Measurements from ENCODE around the gene ZNRF1. TPM values are rescaled to one million over a fixed set of nuclear protein-coding genes. Genes with fewer than 3 reads are reported as not detected.
A peak's percentile ranks its signal among the peaks of the same experiment; 100 is the strongest.

The ZNRF1 gene
- total RNA-seq, 2 donors from 2014 or later, result 44.9 to 46.1 TPM

- peaks cover 22% of the 10 kb centered on the region for H3K36me3 Mint-ChIP-seq (ENCODE audit: low read depth)
- Histone ChIP-seq H3K36me3 (ENCODE audit: control insufficient read depth, insufficient read depth, low read length) (peaks cover 7% of the 10 kb centered on the region), H3K9me3 (ENCODE audit: control insufficient read depth, low read length) (peaks cover 23% of the 10 kb centered on the region), H3K9ac (ENCODE audit: extremely low read depth, low read length, poor library complexity, severe bottlenecking) (no peak overlapping the region), H3K27me3 (ENCODE audit: control insufficient read depth, insufficient read depth, low read length, poor library complexity, severe bottlenecking) (no peaks in the 10 kb centered on the region), H3K27ac (ENCODE audit: low read depth, low read length) (no peak overlapping the region), H3K4me3 (ENCODE audit: low read length) (peak overlapping the region; percentile 31), H3K4me1 (ENCODE audit: control insufficient read depth, insufficient read depth, low read length) (no peaks in the 10 kb centered on the region)
- H3K4me1 Mint-ChIP-seq, result peaks cover 8% of the 10 kb centered on the region
- no peak overlapping the region for H3K27ac Mint-ChIP-seq
- no peak for TF ChIP-seq CTCF (conservative IDR thresholded peaks at IDR 0.05)
- no peaks in the 10 kb centered on the region for H3K27me3 Mint-ChIP-seq (ENCODE audit: insufficient read depth)
- H3K9me3 Mint-ChIP-seq, result peaks cover 12% of the 10 kb centered on the region
- no peak overlapping the region for H3K4me3 Mint-ChIP-seq
- no peak for DNase-seq
- 93 to 95% methylated on average over 2 to 3 of the region's 3 CpGs for whole genome bisulfite sequencing, 2 experiments (ENCODE audit: insufficient coverage in 1 of 2, insufficient read length in 1 of 2)
Observed at GRCh38 chr16:75038036-75038858, 39.4 kb downstream of the ZNRF1 start.

GRCh38 chr16:75039941-75040340 lies 41.1 kb downstream of the ZNRF1 start:
- Histone ChIP-seq H3K27me3 (ENCODE audit: control insufficient read depth, insufficient read depth, low read length, poor library complexity, severe bottlenecking) (no peaks in the 10 kb centered on the region), H3K27ac (ENCODE audit: low read depth, low read length) (no peak overlapping the region), H3K4me1 (ENCODE audit: control insufficient read depth, insufficient read depth, low read length) (no peaks in the 10 kb centered on the region), H3K9me3 (ENCODE audit: control insufficient read depth, low read length) (peaks cover 23% of the 10 kb centered on the region), H3K9ac (ENCODE audit: extremely low read depth, low read length, poor library complexity, severe bottlenecking) (no peak overlapping the region), H3K4me3 (ENCODE audit: low read length) (no peak overlapping the region), H3K36me3 (ENCODE audit: control insufficient read depth, insufficient read depth, low read length) (peaks cover 7% of the 10 kb centered on the region)
- Mint-ChIP-seq H3K9me3 (peaks cover 12% of the 10 kb centered on the region), H3K27me3 (ENCODE audit: insufficient read depth) (no peaks in the 10 kb centered on the region), H3K4me3 (no peak overlapping the region), H3K4me1 (peaks cover 9% of the 10 kb centered on the region), H3K27ac (no peak overlapping the region), H3K36me3 (ENCODE audit: low read depth) (peaks cover 22% of the 10 kb centered on the region)
- DNase-seq, result no peak
- no peak for TF ChIP-seq CTCF (conservative IDR thresholded peaks at IDR 0.05)
- 62 to 65% methylated on average over 3 to 6 of the region's 6 CpGs for WGBS, 2 experiments (ENCODE audit: insufficient coverage in 1 of 2, insufficient read length in 1 of 2)

- H3K27ac Mint-ChIP-seq, result no peak overlapping the region
- no peak overlapping the region for H3K9ac ChIP-seq (ENCODE audit: extremely low read depth, low read length, poor library complexity, severe bottlenecking)
- H3K27me3 ChIP-seq (ENCODE audit: control insufficient read depth, insufficient read depth, low read length, poor library complexity, severe bottlenecking), result no peaks in the 10 kb centered on the region
- peaks cover 8% of the 10 kb centered on the region for H3K36me3 Mint-ChIP-seq (ENCODE audit: low read depth)
- no peak for TF ChIP-seq CTCF (conservative IDR thresholded peaks at IDR 0.05)
- H3K27me3 Mint-ChIP-seq (ENCODE audit: insufficient read depth), result no peaks in the 10 kb centered on the region
- H3K4me1 ChIP-seq (ENCODE audit: control insufficient read depth, insufficient read depth, low read length), result no peaks in the 10 kb centered on the region
- peaks cover 7% of the 10 kb centered on the region for H3K9me3 Mint-ChIP-seq
- H3K36me3 ChIP-seq (ENCODE audit: control insufficient read depth, insufficient read depth, low read length), result peaks cover 7% of the 10 kb centered on the region
- H3K4me1 Mint-ChIP-seq, result peaks cover 9% of the 10 kb centered on the region
- H3K9me3 ChIP-seq (ENCODE audit: control insufficient read depth, low read length), result peaks cover 14% of the 10 kb centered on the region
- no peak overlapping the region for H3K4me3 ChIP-seq (ENCODE audit: low read length)
- H3K27ac ChIP-seq (ENCODE audit: low read depth, low read length), result no peak overlapping the region
- WGBS, 2 experiments (ENCODE audit: insufficient coverage in 1 of 2, insufficient read length in 1 of 2), result 94 to 95% methylated on average over 8 of the region's 8 CpGs
- H3K4me3 Mint-ChIP-seq, result no peak overlapping the region
- no peak for DNase-seq
Observed at GRCh38 chr16:75042426-75043174, 43.8 kb downstream of the ZNRF1 start.

Data from endodermal cell (in vitro differentiated cells).